HS-27A (cell line): Measurements from ENCODE around the gene MROH2A.

ENCODE experiments used
- DNase-seq: peaks from one replicate; pipeline ENCODE4 v3.0.0-alpha.2; 2012; ENCODE audit warnings: low read depth, missing footprints

The MROH2A gene

GRCh38 chr2:233766416-233766815 is 11.7 kb upstream of the MROH2A start:
- no peak for DNase-seq

DNA sequence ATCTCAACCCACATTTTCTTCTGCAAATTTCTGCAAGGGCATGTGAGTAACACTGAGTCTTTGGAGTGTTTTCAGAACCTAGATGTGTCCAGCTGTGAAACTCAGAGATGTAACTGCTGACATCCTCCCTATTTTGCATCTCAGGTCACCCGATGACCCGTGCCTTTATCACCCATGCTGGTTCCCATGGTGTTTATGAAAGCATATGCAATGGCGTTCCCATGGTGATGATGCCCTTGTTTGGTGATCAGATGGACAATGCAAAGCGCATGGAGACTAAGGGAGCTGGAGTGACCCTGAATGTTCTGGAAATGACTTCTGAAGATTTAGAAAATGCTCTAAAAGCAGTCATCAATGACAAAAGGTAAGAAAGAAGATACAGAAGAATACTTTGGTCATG is 10.1 kb upstream of the MROH2A start:
- DNase-seq: no peak

DNA sequence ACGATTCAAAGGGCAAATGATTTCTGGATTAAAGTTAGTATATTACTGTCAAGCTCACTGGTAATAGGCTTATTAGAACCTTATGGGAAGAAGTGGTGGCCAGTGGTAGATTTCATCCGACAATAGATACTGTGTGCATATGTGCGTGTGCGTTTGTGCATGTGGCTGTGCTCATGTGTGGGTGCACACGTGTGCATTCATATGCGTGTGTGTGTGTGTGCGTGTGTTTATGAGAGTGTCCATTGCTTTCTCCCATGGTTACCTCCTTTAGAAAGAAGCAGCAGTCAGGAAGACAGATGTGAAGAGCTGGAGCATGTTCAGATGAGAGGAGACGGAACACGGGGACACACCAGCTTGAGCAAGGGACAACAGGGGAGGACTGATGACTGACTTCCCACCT is 8.9 kb upstream of the MROH2A start:
- DNase-seq: no peak

DNA sequence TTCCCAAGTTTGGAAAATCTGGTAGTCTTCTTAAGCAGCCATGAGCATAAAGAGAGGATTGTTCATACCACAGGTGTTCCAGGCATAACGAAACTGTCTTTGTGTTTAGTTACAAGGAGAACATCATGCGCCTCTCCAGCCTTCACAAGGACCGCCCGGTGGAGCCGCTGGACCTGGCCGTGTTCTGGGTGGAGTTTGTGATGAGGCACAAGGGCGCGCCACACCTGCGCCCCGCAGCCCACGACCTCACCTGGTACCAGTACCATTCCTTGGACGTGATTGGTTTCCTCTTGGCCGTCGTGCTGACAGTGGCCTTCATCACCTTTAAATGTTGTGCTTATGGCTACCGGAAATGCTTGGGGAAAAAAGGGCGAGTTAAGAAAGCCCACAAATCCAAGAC is 6.0 kb upstream of the MROH2A start:
- no peak for DNase-seq

DNA sequence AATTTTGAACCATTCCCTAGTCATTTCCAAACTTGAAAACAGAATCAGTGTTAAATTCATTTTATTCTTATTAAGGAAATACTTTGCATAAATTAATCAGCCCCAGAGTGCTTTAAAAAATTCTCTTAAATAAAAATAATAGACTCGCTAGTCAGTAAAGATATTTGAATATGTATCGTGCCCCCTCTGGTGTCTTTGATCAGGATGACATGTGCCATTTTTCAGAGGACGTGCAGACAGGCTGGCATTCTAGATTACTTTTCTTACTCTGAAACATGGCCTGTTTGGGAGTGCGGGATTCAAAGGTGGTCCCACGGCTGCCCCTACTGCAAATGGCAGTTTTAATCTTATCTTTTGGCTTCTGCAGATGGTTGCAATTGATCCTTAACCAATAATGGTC is 5.5 kb upstream of the MROH2A start:
- DNase-seq: no peak

GRCh38 chr2:233773854-233774253 is 4.3 kb upstream of the MROH2A start:
- no peak for DNase-seq

- no peak for DNase-seq
These were observed 2.7 kb upstream of the MROH2A start for GRCh38 chr2:233775414-233775813.

DNA sequence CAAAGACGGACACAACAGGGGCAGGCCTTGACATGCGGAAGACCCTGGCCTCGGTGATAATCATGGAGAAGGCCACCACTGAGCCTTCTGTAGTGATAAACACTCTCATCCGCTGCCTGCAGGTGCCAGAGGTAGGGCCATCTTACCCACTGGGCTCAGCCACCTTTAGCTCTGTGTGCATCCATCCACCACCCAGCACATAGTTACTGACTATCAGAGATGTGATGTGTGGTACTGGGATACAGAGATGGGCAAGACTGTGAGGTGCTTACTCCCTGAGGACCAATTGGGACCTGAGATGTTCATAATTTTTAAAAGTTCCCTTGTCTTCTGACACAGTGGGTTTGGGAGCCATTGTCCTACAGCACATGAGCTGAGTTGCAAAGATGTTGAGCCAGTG is 1.6 kb downstream of the MROH2A start:
- no peak for DNase-seq

- DNase-seq: no peak
These were observed 2.6 kb downstream of the MROH2A start for GRCh38 chr2:233780771-233781170.

- no peak for DNase-seq
These were observed 11.4 kb downstream of the MROH2A start for GRCh38 chr2:233789554-233789953.

GRCh38 chr2:233791151-233791882 is 13.2 kb downstream of the MROH2A start:
- no peak for DNase-seq

DNA sequence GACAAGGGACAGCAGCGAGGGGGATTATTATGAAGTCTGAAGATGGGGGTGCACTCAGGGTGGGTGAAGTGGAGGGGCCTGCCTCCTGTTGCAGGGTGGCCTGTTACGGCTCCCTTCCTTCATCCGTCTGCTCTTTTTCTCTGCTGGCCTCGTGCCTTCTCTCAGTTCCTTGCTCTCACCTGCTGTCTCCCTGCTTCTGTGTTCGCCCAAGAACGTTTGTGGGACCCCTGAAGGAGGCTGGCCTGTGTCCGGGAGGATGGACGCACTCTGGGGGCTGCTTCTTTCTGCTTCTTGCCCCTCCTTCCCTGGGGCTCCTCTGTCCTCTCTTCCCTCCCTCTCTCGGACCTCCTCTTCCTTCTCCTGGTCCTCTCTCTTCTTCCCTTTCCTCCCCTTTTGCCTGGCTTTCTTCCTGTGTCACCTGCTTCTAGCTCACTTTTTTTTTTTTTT is 13.8 kb downstream of the MROH2A start:
- no peak for DNase-seq

GRCh38 chr2:233792720-233793119 is 14.6 kb downstream of the MROH2A start:
- no peak for DNase-seq

DNA sequence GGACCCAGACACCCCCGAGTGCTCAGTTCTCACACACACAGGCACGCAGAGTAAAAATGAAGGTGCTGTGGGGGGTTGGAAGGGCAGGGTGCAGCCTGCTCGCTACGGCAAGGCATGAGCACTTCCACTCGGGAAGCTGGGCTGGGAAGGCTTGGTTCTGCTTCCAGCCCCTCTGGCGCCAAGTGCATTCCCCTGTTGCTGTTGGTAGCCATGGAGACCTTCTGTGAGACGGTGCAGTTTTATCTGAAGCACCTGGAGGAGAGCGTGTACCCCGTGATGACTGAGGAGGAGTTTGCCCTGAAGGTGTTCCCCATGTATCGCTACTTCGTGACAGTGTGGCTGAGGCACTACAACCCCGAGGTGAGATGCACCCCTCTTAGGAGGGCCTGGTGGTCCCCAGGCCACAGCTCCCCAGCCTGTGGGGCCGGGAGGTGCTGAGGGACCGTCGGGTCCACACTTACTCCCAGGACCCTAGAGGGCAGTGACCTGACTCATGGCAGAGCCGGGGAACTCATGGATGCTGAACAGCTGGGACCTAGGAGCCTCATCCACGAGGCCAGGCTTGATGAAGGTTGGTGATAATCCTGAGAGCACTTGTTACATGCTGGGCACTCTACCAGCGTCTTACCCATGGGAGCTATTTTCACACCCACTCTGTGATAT is 15.5 kb downstream of the MROH2A start:
- DNase-seq: no peak

DNA sequence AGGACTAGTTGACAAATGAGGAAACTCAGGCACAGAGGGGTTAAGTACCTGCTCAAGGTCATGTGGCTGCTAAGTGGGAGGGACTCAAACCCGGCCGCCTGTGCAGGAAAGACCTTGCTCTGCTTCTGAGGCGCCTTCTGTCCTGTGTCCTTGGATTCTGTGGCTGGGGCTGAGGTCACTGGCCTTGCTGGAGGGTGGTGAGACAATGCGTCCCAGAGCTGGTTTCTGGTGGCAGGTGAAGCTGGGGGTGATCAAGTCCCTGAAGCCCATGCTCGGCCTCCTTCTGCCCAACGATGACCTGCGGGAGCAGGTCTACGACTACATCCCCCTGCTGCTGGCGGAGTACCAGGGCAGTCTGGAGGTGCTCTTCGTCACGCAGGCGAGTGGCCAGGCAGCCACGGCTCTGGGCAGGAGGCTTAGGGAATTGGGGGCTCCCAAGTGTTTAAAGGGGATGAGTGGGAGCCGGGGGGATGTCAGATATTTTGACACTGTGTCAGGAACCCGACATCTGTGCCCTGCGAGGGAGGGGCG is 16.1 kb downstream of the MROH2A start:
- no peak for DNase-seq

DNA sequence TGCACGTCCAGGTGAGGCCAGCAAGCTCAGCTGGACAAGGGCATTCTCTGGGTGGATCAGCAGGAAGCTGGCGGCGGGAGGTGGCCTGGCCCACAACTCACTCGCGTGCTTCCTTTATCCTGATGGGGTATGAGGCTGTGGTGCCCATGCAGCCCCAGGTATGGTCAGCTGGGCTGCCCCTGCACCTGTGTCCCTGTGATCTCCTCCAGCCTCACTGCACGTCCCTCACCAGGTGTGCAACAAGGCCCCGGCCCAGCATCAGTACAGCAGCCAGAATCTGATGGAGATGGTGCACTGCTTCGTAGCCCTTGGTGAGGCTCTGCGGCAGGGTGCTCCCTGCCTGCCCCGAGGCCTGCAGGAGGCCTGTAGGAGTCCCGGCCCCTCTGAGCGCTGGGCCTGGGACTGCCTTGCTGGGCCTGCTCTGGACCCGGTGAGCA is 17.6 kb downstream of the MROH2A start:
- no peak for DNase-seq

GRCh38 chr2:233796254-233796653 is 18.1 kb downstream of the MROH2A start:
- DNase-seq: no peak

- no peak for DNase-seq
These were observed 20.4 kb downstream of the MROH2A start for GRCh38 chr2:233798335-233799086.

GRCh38 chr2:233799087-233799665 is 21.0 kb downstream of the MROH2A start:
- no peak for DNase-seq

- DNase-seq: no peak
These were observed 21.6 kb downstream of the MROH2A start for GRCh38 chr2:233799716-233800115.

- DNase-seq: no peak
These were observed 22.1 kb downstream of the MROH2A start for GRCh38 chr2:233800208-233800607.

DNA sequence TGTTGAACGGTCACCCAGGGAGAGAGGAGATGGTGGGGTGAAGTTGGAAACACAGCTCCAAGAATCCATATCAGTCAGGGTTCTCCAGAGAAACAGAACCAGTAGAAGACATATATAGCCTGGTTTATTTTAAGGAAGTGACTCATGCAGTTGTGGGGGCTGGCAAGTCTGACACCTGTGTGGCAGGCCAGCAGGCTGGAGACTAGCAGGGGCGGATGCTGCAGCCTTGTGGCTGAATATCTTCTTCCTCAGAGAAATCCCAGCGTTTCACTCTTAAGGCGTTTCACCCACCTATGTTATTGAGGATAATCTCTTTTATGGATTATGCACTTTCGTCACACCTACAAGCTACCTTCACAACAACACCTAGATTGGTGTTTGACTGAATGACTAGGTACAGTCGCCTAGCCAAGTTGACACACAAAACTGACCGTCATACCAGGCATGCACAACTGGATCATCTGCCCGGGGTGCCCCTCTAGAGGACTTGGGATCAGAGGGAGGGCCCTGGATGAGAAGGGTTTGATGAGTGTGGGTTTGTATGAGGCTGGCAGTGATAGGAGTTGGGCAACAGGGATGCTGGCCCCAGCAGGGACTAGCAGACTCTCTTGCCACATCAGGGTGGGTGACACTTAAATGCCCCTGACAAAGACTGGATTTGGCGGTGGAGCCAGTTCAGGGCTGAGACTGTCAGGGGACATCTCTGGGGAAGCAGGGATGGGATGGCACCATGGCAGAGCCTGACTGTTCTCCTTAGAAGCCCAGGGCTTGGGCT is 23.4 kb downstream of the MROH2A start:
- DNase-seq: no peak
